Keratinocyte (primary cell): ENCODE results near the gene HOXD10. TPM values are rescaled to one million over a fixed set of nuclear protein-coding genes. Genes with fewer than 3 reads are reported as not detected.

ENCODE experiments used
- DNase-seq: peaks from one replicate; pipeline ENCODE4 v3.0.0-alpha.2; 2011; ENCODE audit warnings: low read depth, missing footprints, low spot score
- FAIRE-seq: peaks from 2 replicates; lab custom pipeline; 2011; peaks lifted over from hg19 to GRCh38; lab: Jason Lieb, UNC
- H2AFZ ChIP-seq: 2 replicates; pipeline ENCODE4 v1.6.0; 2012; ENCODE audit warnings: low read length, control low read depth, inconsistent platforms; ENCODE audit not compliant: control insufficient read depth
- H3K27ac ChIP-seq: 2 replicates; pipeline ENCODE4 v1.5.1; 2011; ENCODE audit warnings: low read length; ENCODE audit not compliant: control insufficient read depth, insufficient read depth
- H3K27me3 ChIP-seq: 3 replicates; pipeline ENCODE4 v1.6.0; 2011; ENCODE audit warnings: low read length; ENCODE audit not compliant: control insufficient read depth, insufficient read depth; ENCODE audit errors: extremely low read depth
- H3K36me3 ChIP-seq, 2 experiments: 2 replicates in 1 of 2; 3 replicates in 1 of 2; pipeline ENCODE4 v1.5.1; 2011; ENCODE audit warnings: low read length in 2 of 2, mild to moderate bottlenecking in 1 of 2; ENCODE audit not compliant: control insufficient read depth in 2 of 2, insufficient read depth in 2 of 2; ENCODE audit errors: extremely low read depth in 1 of 2
- H3K4me1 ChIP-seq: 3 replicates; pipeline ENCODE4 v1.5.1; 2011; ENCODE audit warnings: low read length; ENCODE audit not compliant: control insufficient read depth, insufficient read depth; ENCODE audit errors: extremely low read depth
- H3K4me2 ChIP-seq: 3 replicates; pipeline ENCODE4 v1.6.0; 2011; ENCODE audit warnings: low read depth, low read length; ENCODE audit not compliant: control insufficient read depth, insufficient read depth; ENCODE audit errors: extremely low read depth
- H3K4me3 ChIP-seq, 3 experiments: fragments of 200-600 bp in 1 of 3; sonication (generic) in 1 of 3; 2 replicates in 2 of 3; 3 replicates in 1 of 3; pipeline ENCODE4 v1.5.1; 2011 to 2016; ENCODE audit warnings: low read length in 3 of 3, mild to moderate bottlenecking in 3 of 3, control low read depth in 2 of 3, inconsistent platforms in 1 of 3, low read depth in 1 of 3, mixed read lengths in 1 of 3, mixed run types in 1 of 3, moderate library complexity in 1 of 3; ENCODE audit not compliant: control insufficient read depth in 2 of 3, insufficient read depth in 2 of 3; ENCODE audit errors: extremely low read depth in 1 of 3
- H3K79me2 ChIP-seq: 2 replicates; pipeline ENCODE4 v1.6.0; 2012; ENCODE audit warnings: low read length; ENCODE audit not compliant: control insufficient read depth, insufficient read depth
- H3K9ac ChIP-seq: 3 replicates; pipeline ENCODE4 v1.6.0; 2011; ENCODE audit warnings: low read length; ENCODE audit not compliant: control insufficient read depth, insufficient read depth; ENCODE audit errors: extremely low read depth
- H3K9me1 ChIP-seq: 3 replicates; pipeline ENCODE4 v1.6.0; 2011; ENCODE audit warnings: low read length; ENCODE audit not compliant: control insufficient read depth, insufficient read depth; ENCODE audit errors: extremely low read depth
- H3K9me3 ChIP-seq: 2 replicates; pipeline ENCODE4 v1.5.1; 2012; ENCODE audit warnings: low read depth, low read length; ENCODE audit not compliant: control insufficient read depth
- H4K20me1 ChIP-seq: 3 replicates; pipeline ENCODE4 v1.6.0; 2011; ENCODE audit warnings: low read length; ENCODE audit not compliant: control insufficient read depth, insufficient read depth; ENCODE audit errors: extremely low read depth
- EZH2 ChIP-seq: IDR thresholded peaks from one replicate; pipeline ENCODE4 v1.6.1; 2012; ENCODE audit warnings: inconsistent platforms, mild to moderate bottlenecking, low read length, moderate library complexity
- dilution Hi-C: fragments of 300-500 bp; cut with MboI; formaldehyde crosslinking; loops from one replicate; pipeline ENCODE4 v1.7.0; 2020; ENCODE audit warnings: low sequenced_read_pairs; ENCODE audit not compliant: extremely low pct_ligation_motif_present
- polyA plus RNA-seq, 5 experiments: library from polyadenylated mRNA; depleted of rRNA in 3 of 5; stranded (reverse) in 3 of 5; stranded (forward) in 1 of 5; unstranded in 1 of 5; fragments of >200 nt; gene quantifications; 1 replicate in 1 of 5; 2 replicates in 3 of 5; 3 replicates in 1 of 5; pipeline versions ENCODE4 v1.2.1 to v1.2.3, GENCODE V29; 2011 to 2012; ENCODE audit warnings: missing spikeins in 2 of 5, low read depth in 1 of 5, low replicate concordance in 1 of 5
- TF ChIP-seq, protein P1 (sequence below), 3 experiments: IDR thresholded peaks in 1 of 3; conservative IDR thresholded peaks in 1 of 3; optimal IDR thresholded peaks in 1 of 3; 2 replicates in 2 of 3; 3 replicates in 1 of 3; pipeline versions ENCODE3 to v1.5.1; 2011; ENCODE audit warnings: low read length in 3 of 3, mild to moderate bottlenecking in 3 of 3, moderate library complexity in 2 of 3, control low read depth in 1 of 3, inconsistent platforms in 1 of 3; ENCODE audit not compliant: insufficient read depth in 2 of 3; ENCODE audit errors: extremely low read depth in 1 of 3

Gene HOXD10
- polyA plus RNA-seq, 1 donor (not counting 4 experiments of a cell fraction or from before 2014, with no cell fraction given), result not detected

DNA sequence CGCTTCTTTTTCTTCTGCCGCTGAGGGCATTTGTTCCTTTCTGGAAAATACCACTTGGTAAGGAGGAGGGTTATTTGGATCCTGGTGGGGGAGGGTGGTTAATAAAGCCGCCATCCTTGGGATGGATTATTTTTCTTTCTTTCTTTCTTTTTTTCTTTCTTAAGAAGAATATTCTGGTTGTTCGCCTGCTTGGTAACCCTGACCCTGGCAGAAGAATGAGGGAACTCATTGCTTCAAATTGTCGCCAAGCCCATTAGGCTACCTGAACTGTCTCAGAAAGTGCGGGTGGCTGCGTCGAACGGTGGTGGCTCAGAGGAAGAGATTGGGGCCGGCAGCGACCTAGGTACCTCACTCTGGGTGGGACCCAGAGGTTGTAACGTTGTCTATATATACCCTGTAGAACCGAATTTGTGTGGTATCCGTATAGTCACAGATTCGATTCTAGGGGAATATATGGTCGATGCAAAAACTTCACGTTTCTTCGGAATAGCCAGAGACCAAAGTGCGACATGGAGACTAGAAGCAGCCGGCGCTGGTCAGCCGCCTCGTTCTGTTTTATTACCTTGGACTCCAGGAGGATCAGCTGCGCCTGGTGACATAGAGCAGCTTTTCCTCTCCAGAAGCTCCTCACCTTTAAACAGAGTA lies 33.5 kb downstream of the HOXD10 start:
- Histone ChIP-seq H3K9ac (no peak overlapping the region), H3K36me3 (no peaks in the 10 kb centered on the region), H3K79me2 (no peaks in the 10 kb centered on the region), H2AFZ (no peak overlapping the region), H3K27me3 (peaks cover 94% of the 10 kb centered on the region), H4K20me1 (no peaks in the 10 kb centered on the region), H3K9me3 (no peaks in the 10 kb centered on the region), H3K4me1 (no peaks in the 10 kb centered on the region), H3K27ac (no peak overlapping the region), H3K4me3 (no peak overlapping the region), H3K9me1 (no peaks in the 10 kb centered on the region), H3K4me2 (no peak overlapping the region)
- FAIRE-seq (no peak), DNase-seq (no peak)
- dilution Hi-C loops, result loop anchor here (25.0 kb wide), 1 partner anchor 487 kb away; no protein-coding TSS in a partner anchor
- TF ChIP-seq, protein P1, sequence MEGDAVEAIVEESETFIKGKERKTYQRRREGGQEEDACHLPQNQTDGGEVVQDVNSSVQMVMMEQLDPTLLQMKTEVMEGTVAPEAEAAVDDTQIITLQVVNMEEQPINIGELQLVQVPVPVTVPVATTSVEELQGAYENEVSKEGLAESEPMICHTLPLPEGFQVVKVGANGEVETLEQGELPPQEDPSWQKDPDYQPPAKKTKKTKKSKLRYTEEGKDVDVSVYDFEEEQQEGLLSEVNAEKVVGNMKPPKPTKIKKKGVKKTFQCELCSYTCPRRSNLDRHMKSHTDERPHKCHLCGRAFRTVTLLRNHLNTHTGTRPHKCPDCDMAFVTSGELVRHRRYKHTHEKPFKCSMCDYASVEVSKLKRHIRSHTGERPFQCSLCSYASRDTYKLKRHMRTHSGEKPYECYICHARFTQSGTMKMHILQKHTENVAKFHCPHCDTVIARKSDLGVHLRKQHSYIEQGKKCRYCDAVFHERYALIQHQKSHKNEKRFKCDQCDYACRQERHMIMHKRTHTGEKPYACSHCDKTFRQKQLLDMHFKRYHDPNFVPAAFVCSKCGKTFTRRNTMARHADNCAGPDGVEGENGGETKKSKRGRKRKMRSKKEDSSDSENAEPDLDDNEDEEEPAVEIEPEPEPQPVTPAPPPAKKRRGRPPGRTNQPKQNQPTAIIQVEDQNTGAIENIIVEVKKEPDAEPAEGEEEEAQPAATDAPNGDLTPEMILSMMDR (optimal IDR thresholded peaks at IDR 0.05 in 1 of 3, IDR thresholded peaks at IDR 0.05 in 1 of 3, conservative IDR thresholded peaks at IDR 0.05 in 1 of 3; ENCODE audit: extremely low read depth in 1 of 3, insufficient read depth in 2 of 3, low read length in 3 of 3), result no peak
- no peak for TF ChIP-seq EZH2

DNA sequence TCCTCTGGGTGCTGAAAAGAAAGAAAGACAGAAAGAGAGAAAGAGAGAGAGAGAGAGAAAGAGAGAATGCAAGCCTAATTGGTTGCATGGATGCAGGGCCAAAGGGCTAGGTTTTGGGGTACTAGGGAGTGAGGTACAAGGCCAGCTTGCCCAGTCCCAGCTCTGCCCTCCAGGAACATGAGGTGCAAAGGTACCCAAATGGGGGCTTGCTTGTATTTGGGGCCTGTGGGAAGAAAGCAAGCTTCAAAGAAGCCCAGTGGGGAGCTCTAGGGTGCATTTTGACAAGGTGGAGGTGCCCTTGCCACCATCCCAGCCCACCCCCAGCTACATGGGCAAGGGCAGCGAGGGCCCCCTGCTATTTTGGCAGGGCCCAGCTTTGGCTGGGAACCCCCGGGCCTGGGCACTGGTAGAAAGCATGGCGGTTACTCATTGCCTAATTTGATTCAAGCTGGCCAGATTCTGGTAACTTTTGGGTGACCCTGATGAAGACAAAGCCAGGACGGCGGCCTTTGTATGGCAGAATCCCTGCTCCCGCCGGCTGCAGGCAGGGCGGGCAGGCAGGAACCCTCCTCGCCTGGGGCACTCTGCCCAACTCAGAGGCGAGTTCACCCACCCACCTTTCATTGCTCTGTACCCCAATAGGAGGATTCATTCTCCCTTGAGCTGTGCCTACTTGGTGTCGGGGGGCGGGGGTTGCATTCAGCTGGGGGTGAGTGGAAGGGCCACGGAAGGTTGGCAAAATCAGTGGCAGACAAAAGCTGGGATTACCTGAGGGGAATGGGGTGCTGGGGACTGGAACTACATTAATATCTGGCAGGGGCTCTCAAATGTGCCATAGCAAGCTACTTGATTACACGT lies 34.2 kb downstream of the HOXD10 start:
- TF ChIP-seq, protein P1 (optimal IDR thresholded peaks at IDR 0.05 in 1 of 3, IDR thresholded peaks at IDR 0.05 in 1 of 3, conservative IDR thresholded peaks at IDR 0.05 in 1 of 3; ENCODE audit: extremely low read depth in 1 of 3, insufficient read depth in 2 of 3, low read length in 3 of 3), result no peak
- no peak for TF ChIP-seq EZH2
- dilution Hi-C loops, result loop anchor here (25.0 kb wide), 1 partner anchor 486 kb away; no protein-coding TSS in a partner anchor
- H4K20me1 ChIP-seq, result no peaks in the 10 kb centered on the region
- no peak overlapping the region for H2AFZ ChIP-seq
- no peak overlapping the region for H3K4me3 ChIP-seq
- no peak overlapping the region for H3K27ac ChIP-seq
- DNase-seq, result no peak
- no peaks in the 10 kb centered on the region for H3K9me3 ChIP-seq
- no peaks in the 10 kb centered on the region for H3K79me2 ChIP-seq
- no peak overlapping the region for H3K9ac ChIP-seq
- H3K36me3 ChIP-seq, result no peaks in the 10 kb centered on the region
- no peaks in the 10 kb centered on the region for H3K4me1 ChIP-seq
- no peak for FAIRE-seq
- no peaks in the 10 kb centered on the region for H3K9me1 ChIP-seq
- H3K27me3 ChIP-seq, result peaks cover 94% of the 10 kb centered on the region
- no peak overlapping the region for H3K4me2 ChIP-seq
